ENCODE results near the gene RRAGA.

DNA sequence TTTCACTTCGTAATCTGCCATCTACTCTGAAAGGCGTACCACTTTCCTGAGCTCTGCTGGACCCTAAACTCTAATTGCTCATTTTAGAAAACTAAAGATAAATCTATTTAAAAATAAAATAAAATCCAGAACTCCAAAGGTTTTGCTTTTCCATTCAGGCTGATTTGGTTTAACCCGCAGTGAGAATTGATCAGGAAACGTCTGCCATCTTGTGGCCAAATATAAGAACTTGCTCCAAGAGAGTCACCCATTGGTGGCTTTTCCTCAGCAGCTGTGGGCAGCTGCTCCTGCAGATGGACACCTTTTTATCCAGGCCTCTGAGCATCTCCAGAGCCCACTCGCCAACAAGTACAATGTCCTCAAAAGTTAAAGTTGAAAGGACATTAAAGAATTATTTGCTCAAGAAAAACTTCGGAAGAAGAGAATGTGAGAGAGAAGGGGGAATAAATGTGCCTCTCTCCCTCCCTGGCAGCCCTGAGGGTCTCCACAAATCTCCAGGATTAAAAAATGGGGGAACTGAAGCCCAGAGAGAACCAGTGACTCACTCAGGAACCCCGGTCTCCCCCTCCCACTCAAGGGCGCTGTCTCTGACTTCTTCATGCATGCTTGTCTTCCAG lies 20.3 kb upstream of the RRAGA start:
- no peak for TF ChIP-seq POLR2A (IDR thresholded peaks at IDR 0.05)
- TF ChIP-seq, protein P1, sequence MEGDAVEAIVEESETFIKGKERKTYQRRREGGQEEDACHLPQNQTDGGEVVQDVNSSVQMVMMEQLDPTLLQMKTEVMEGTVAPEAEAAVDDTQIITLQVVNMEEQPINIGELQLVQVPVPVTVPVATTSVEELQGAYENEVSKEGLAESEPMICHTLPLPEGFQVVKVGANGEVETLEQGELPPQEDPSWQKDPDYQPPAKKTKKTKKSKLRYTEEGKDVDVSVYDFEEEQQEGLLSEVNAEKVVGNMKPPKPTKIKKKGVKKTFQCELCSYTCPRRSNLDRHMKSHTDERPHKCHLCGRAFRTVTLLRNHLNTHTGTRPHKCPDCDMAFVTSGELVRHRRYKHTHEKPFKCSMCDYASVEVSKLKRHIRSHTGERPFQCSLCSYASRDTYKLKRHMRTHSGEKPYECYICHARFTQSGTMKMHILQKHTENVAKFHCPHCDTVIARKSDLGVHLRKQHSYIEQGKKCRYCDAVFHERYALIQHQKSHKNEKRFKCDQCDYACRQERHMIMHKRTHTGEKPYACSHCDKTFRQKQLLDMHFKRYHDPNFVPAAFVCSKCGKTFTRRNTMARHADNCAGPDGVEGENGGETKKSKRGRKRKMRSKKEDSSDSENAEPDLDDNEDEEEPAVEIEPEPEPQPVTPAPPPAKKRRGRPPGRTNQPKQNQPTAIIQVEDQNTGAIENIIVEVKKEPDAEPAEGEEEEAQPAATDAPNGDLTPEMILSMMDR (IDR thresholded peaks at IDR 0.05), result peak; percentile 56 to 58
- no peak for TF ChIP-seq POLR2AphosphoS5 (IDR thresholded peaks at IDR 0.05)

All from suprapubic skin (tissue), 4 donors.